ENCODE measurements around the gene SNORC. TPM values are rescaled to one million over a fixed set of nuclear protein-coding genes. Genes with fewer than 3 reads are reported as not detected.

The SNORC gene
- total and polyA plus RNA-seq, 2 of the 4 experiments (the other 2 are of a cell fraction), result under 0.01 to 0.67 TPM

- Histone ChIP-seq H2BK120ac (ENCODE audit: low read depth, low read length) (no peak overlapping the region), H3K36me3 (ENCODE audit: control insufficient read depth, insufficient read depth, low read length) (no peaks in the 10 kb centered on the region), H2AK9ac (replicated peaks; ENCODE audit: low read depth, low read length, poor library complexity) (no peak overlapping the region), H3K4me3 (ENCODE audit: insufficient read depth, low read depth, low read length) (no peak overlapping the region), H2BK5ac (ENCODE audit: low read depth, low read length, poor library complexity, severe bottlenecking) (no peak overlapping the region), H3K27ac (ENCODE audit: insufficient read depth, low read length) (no peak overlapping the region), H2AK5ac (ENCODE audit: low read depth, low read length) (no peak overlapping the region), H4K91ac (ENCODE audit: insufficient read depth, low read depth, low read length) (no peak overlapping the region), H3K4me2 (ENCODE audit: low read depth, low read length) (no peak overlapping the region; the same call in 1 of the 2 replicates), H4K8ac (ENCODE audit: low read depth in 2 of 2, low read length in 2 of 2) (no peak overlapping the region), H3K23ac (ENCODE audit: low read depth, low read length) (no peak overlapping the region), H2BK20ac (ENCODE audit: low read depth, low read length) (no peak overlapping the region), H3K18ac (ENCODE audit: low read depth, low read length) (no peak overlapping the region), H2AFZ (replicated peaks; ENCODE audit: low read length, poor library complexity) (peak overlapping the region; percentile 58), H4K20me1 (ENCODE audit: insufficient read depth, low read length) (no peaks in the 10 kb centered on the region), H2BK15ac (ENCODE audit: low read depth, low read length) (no peak overlapping the region), H3K9me1 (ENCODE audit: insufficient read depth, low read length) (no peaks in the 10 kb centered on the region; the same call in 1 of the 2 replicates), H4K5ac (ENCODE audit: low read depth, low read length) (no peak overlapping the region), H3K4me1 (ENCODE audit: control insufficient read depth, insufficient read depth, low read length) (no peaks in the 10 kb centered on the region; the same call in 1 of the 2 replicates), H3K79me1 (ENCODE audit: low read depth in 1 of 2, low read length in 2 of 2) (no peaks in the 10 kb centered on the region), H3K14ac (replicated peaks; ENCODE audit: low read depth, low read length) (no peak overlapping the region), H3K27me3 (ENCODE audit: control insufficient read depth, insufficient read depth, low read length) (peaks cover 48% of the 10 kb centered on the region), H3K9ac (ENCODE audit: low read depth, low read length) (no peak overlapping the region), H3K56ac (ENCODE audit: extremely low read depth, insufficient read depth, low read length) (no peak overlapping the region), H3K4ac (ENCODE audit: low read depth, low read length) (no peak overlapping the region), H3K9me3 (ENCODE audit: control insufficient read depth, insufficient read depth, low read length) (peaks cover 3% of the 10 kb centered on the region)
- ChIA-PET CTCF (no interaction called here), POLR2A (ENCODE audit: unreplicated experiment) (no interaction called here)
- 2% methylated on average over 44 of the region's 114 CpGs; no CpG with 5 or more reads in 1 of the 2 experiments for WGBS, 2 experiments (ENCODE audit: extremely low coverage in 2 of 2, insufficient read length in 1 of 2)
- ATAC-seq (ENCODE audit: low read depth), result peak; percentile 53
- in situ Hi-C loops (cut with MboI; ENCODE audit: low sequenced_read_pairs) (no loop called here), intact Hi-C loops (cut with micrococcal nuclease) (no loop called here), dilution Hi-C loops (cut with HindIII; ENCODE audit: low sequenced_read_pairs, unreplicated experiment) (no loop called here)
- no TSS peak for BruUV-seq (replicated peaks)
- no peak for DNase-seq
- TF ChIP-seq MAZ (IDR thresholded peaks at IDR 0.05; ENCODE audit: borderline replicate concordance, low read depth, low read length) (no peak), ELK1 (IDR thresholded peaks at IDR 0.05; ENCODE audit: borderline replicate concordance, low read depth, low read length) (no peak), POLR2A (IDR thresholded peaks at IDR 0.05; ENCODE audit: low read depth, low read length) (no peak), CHD1 (IDR thresholded peaks at IDR 0.05; ENCODE audit: low read depth, low read length) (no peak), FOS (IDR thresholded peaks at IDR 0.05; ENCODE audit: low read depth, low read length) (no peak), USF2 (IDR thresholded peaks at IDR 0.05; ENCODE audit: low read depth, low read length) (no peak), BHLHE40 (IDR thresholded peaks at IDR 0.05; ENCODE audit: low read depth, low read length) (no peak), MAFK (IDR thresholded peaks at IDR 0.05; ENCODE audit: low read depth, low read length) (no peak), RAD21 (IDR thresholded peaks at IDR 0.05; ENCODE audit: low read length) (no peak), NFE2L2 (IDR thresholded peaks at IDR 0.05; ENCODE audit: low read depth, low read length) (no peak), MXI1 (IDR thresholded peaks at IDR 0.05; ENCODE audit: borderline replicate concordance, low read depth, low read length) (no peak), CTCF (conservative IDR thresholded peaks at IDR 0.05; ENCODE audit: low read depth, low read length) (no peak), RCOR1 (IDR thresholded peaks at IDR 0.05; ENCODE audit: insufficient replicate concordance, low read length) (no peak), CEBPB (IDR thresholded peaks at IDR 0.05; ENCODE audit: low read depth, low read length) (no peak), RFX5 (IDR thresholded peaks at IDR 0.05; ENCODE audit: low read depth, low read length) (no peak), SMC3 (IDR thresholded peaks at IDR 0.05; ENCODE audit: low read depth, low read length) (no peak)
Measured at GRCh38 chr2:232927793-232928550, 57.9 kb downstream of the SNORC start.
